Activated CD4-positive, alpha-beta T cell treated with anti-CD3 and anti-CD28 coated beads for 24 hours (primary cell): ENCODE results near the gene PXMP2.
"Not testable (repeated sequence)": the region's sequence is repeated elsewhere in the genome, so short reads cannot be mapped to it uniquely, and the experiment has no call there.

Experiments used
- DNase-seq, 2 donors: peaks; one replicate each; pipeline ENCODE4 v3.0.0-alpha.2; 2020; ENCODE audit warnings: low read depth in 2 of 2

The PXMP2 gene

DNA sequence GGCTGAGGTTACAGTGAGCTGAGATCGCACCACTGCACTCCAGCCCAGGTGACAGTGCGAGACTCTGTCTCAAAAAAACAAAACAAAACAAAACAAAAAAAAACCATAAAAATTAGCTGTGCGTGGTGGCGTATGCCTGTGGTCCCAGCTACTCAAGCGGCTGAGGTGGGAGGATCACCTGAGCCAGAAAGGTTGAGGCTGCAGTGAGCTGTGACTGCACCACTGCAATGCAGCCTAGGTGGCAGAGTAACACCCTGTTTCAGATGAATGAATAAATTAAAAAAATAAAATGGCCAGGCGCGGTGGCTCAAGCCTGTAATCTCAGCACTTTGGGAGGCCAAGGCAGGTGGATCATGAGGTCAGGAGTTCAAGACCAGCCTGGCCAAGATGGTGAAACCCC is 66.3 kb downstream of the PXMP2 start:
- not testable (repeated sequence) for DNase-seq

DNA sequence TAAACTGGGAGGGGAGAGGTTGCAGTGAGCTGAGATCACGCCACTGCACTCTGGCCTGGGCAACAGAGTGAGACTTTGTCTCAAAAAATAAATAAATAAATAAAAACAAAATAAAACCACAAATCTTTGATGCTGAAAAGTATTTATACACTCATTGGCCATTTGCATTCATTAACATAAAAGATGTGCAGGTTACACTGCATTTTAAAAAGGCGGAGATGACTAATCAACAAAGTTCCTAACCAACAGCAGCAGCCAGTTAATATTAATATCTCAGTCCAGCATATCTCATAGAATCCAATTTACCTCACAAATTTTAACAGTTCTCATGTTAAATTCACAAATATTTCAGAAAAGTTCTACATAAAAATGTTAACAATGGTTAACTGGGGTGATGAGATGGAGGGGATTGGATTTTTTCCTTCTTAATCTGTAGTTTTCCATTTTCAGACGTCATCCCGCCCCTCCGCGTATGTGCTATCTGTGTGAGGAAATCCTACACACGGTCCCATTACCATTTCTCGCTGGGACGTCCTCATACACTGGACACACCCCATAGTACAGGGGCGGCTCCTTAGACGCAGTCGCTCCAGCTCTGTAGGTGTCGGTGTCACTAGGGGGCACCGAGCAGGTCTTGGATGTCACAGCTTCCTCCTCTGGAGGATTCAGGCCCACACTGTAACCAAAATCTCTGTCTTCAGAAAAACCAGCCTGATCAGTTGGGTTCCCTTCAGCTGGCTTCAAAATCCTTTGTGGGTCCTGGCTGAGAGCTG is 67.0 kb downstream of the PXMP2 start:
- DNase-seq = no peak
